ENCODE results near the gene ARID3C.
"Not testable (repeated sequence)": the region's sequence is repeated elsewhere in the genome, so short reads cannot be mapped to it uniquely, and the experiment has no call there.

Gene ARID3C

GRCh38 chr9:34651876-34652601 lies 23.2 kb upstream of the ARID3C start, which contains the start of gene IL11RA:
Gene IL11RA, plus strand, starts transcription at chr9:34652185. Its CDS starts 3,033 bp downstream, at chr9:34655218.
- peak; percentile 23 for DNase-seq

DNA sequence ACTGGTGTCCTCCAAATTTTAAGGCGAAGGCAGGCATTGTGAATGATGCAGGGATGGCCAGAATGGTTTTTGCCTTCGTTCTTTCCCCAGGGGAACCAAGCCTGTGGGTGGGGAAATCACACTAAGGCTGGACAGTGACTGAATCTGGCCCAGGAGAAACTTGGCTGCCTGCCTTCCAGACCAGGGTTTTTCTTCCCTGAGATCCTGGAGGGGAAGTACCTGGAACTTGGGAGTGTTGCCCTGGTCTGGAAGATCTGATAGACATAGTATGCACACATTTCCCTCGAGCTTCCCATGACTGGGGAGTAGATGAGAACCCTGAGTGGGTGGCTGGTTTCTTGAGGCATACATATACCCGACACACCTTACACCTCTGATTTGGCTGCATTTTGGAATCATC lies 22.5 kb upstream of the ARID3C start:
- DNase-seq: no peak

DNA sequence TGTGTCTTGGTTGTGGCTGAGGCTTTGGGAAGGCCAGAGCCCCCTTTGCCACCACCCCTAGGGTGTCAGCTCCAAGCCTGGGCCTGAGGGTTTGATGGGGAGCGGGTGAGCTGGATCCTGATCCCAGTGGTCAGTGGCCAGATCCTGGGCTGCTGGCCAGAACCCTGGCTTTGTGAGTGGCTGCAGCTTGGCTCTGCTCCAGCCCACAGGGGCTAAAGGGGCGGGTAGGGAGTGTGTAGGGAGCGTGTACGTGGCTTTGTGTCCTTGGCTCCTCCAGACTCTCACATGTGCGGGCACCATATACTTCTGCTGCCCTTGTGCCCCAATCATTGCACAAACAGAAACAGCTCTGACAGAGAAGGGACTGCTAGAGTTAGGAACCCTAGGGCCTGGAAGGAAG lies 21.9 kb upstream of the ARID3C start:
- DNase-seq: no peak

- DNase-seq: no peak
Measured at GRCh38 chr9:34648673-34649072, 19.8 kb upstream of the ARID3C start.

DNA sequence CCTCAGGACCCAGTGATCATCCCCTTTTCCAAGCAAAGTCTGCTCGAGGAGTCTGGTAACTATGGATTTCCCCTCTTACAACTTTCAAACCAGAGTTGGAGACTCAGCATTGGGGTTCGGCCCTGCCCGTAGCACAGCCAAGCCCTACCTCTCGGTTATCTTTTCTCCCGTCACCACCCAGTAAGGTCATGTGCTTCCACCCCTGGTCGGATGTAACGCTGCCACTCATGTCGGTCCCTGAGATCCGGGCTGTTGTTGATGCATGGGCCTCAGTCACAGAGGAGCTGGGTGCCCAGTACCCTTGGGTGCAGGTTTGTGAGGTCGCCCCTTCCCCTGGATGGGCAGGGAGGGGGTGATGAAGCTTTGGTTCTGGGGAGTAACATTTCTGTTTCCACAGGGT lies 18.8 kb upstream of the ARID3C start:
- no peak for DNase-seq

GRCh38 chr9:34647084-34647403 lies 18.2 kb upstream of the ARID3C start:
- no peak for DNase-seq

- DNase-seq: peak; percentile 91
Measured at GRCh38 chr9:34646211-34647083, 17.6 kb upstream of the ARID3C start, which contains the start of gene GALT. Gene GALT, plus strand, starts transcription at chr9:34646675. Its CDS starts 30 bp downstream, at chr9:34646705.

DNA sequence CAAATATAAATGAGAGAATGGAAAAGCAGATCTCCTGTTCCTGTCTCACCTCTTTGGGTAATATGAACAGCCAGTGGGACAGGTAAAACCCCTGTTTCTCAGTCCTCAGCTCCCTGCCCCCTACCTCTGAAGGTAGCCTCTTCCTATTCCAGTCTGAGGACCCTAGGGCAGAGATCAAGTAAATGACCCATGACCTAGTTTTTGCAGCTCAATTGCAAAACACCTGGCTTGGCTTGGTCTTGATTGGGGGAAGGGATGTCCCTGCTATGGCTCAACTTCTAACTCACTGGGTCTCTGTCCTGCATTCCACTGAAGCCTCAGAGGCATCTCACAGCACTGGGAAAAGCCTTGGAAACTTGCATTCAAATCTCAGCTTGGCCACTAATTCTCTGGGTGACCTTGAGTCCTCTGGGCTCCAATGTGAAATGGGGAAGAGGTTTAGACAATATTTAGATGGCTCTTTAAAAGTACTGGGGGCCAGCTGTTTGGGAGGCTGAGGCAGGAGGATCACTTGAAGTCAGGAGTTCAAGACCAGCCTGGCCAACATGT lies 16.0 kb upstream of the ARID3C start:
- DNase-seq: no peak

DNA sequence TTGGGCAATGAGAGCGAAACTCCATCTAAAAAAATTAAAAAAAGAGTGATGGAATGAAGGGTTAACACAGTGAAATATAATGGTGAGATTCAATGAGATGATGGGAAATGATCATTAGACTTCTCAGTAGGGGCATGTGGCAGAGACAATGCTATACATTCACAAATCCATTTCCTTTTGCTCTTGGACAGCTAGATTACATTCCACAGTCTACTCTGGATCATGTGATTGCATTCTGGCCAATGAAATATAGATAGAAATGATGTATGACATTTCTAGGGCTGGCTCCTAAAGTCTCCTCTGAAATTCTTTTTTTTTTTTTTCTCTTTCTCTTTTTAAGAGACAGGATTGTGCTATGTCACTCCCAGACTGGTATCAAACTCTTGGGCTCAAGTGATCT lies 13.8 kb upstream of the ARID3C start:
- no peak for DNase-seq

GRCh38 chr9:34639322-34639721 lies 10.5 kb upstream of the ARID3C start:
- not testable (repeated sequence) for DNase-seq

- no peak for DNase-seq
Measured at GRCh38 chr9:34638138-34638445, 9.2 kb upstream of the ARID3C start.

DNA sequence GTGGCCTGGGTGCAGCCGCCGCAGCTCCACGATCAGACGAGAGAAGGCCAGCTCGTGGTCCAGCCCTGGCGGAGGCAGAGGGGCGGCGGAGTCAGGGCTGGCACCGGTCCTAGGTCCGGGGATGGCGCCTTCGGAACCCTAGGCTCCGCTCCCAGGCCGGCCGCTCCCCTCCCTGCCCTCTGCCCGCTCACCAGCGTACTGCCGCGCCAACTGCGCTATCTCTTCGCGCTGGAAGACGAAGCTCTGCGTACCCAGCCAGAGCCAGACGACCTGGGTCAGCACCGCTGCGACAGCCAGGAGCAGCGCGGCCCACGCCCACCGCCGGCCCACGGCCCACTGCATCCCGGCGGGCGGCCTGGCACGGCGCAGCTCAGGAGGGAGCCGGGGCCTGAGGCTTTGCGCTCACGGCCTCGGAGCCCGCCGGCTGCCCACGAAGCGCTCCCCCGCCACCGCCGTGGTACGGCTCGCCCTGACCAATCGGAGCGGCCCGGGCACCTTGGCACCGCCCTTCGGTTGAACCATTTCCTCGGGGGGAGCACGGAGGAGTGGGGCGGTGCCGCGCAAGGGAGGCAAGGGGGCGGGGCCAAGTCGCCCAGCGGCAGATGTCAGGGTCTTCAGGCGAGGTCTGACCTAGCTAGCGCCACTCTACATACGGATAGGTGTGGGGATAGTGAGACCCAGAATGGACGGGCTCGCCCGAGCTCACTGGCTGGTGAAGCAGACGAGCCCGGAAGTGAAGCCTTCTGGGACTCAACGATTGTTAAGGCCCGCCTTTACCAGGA lies 8.7 kb upstream of the ARID3C start, which contains the start of gene SIGMAR1:
SIGMAR1 (minus strand) TSS at position 432 of the 782 bp plus-strand sequence; CDS start at position 342, 90 bp downstream.
- peak; percentile 89 for DNase-seq

- no peak for DNase-seq
Measured at GRCh38 chr9:34636791-34637355, 8.0 kb upstream of the ARID3C start.

- DNase-seq: no peak
Measured at GRCh38 chr9:34635556-34635955, 6.7 kb upstream of the ARID3C start.

DNA sequence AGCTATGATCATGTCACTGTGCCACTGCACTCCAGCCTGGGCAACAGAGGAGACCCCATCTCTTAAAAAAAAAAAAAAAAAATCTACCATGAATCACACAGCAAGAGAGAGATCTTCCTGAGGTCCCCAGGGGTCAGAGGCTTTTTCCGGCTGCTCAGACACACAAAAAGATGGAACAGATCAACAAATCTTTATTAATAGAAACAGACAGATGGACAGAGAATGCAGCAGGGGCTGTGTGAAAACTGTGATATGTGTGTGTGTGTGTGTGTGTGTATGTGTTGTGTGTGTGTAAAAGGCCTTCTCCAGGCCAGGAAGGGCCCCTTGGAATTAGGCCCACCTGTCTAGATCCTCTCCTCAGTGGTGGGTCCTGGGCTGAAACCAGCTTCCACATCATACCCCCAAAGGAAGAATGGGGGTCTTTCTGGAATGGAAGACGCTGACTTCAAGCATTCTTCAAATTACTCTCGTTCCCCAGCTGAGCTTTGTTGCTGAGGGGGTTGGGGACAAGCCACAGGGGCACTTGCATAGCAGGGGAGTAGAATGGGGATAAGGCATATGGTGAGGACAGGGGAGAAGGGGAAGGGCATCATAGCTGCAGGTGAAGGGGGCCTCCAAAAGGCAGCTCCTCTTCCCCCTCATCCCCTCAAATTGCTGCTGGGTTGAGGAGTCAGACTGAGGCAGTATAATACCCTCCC lies 5.8 kb upstream of the ARID3C start:
- no peak for DNase-seq

GRCh38 chr9:34633851-34634550 lies 5.1 kb upstream of the ARID3C start:
- peak; percentile 74 for DNase-seq

DNA sequence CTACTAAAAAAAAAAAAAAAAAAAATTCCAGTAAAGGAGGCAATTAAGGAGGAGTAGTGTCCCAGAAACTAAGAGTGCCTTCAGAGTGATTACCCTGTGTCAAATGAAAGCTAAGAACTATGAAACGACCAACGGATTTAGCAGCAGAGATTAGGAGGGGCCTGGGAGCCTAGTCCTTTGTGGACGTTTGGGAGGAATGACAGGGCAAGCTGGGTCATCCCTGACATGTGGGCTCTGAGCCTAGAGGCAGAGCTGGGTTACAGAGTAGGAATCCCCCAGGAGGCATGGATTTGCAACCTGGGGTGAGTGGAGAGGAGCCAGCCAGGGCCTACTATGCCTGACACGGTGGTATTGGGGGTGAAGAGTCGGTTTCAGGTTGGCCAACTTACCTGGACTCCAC lies 4.3 kb upstream of the ARID3C start:
- DNase-seq: no peak

GRCh38 chr9:34630402-34631154 lies 1.7 kb upstream of the ARID3C start:
- no peak for DNase-seq

DNA sequence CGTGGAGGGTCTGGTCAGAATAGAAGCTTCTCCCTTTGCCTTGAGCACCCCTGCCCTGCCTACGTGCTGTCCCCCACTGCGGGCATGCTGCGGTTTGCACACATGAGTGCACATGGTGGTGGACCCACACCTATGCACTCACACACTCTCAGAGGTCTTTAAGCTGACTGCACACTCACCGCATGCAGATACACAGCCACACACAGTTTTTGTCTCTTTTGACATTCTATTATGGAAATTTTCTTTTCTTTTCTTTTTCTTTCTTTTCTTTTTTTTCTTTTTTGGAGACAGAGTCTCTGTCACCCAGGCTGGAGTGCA lies 584 bp upstream of the ARID3C start:
- DNase-seq: no peak

DNA sequence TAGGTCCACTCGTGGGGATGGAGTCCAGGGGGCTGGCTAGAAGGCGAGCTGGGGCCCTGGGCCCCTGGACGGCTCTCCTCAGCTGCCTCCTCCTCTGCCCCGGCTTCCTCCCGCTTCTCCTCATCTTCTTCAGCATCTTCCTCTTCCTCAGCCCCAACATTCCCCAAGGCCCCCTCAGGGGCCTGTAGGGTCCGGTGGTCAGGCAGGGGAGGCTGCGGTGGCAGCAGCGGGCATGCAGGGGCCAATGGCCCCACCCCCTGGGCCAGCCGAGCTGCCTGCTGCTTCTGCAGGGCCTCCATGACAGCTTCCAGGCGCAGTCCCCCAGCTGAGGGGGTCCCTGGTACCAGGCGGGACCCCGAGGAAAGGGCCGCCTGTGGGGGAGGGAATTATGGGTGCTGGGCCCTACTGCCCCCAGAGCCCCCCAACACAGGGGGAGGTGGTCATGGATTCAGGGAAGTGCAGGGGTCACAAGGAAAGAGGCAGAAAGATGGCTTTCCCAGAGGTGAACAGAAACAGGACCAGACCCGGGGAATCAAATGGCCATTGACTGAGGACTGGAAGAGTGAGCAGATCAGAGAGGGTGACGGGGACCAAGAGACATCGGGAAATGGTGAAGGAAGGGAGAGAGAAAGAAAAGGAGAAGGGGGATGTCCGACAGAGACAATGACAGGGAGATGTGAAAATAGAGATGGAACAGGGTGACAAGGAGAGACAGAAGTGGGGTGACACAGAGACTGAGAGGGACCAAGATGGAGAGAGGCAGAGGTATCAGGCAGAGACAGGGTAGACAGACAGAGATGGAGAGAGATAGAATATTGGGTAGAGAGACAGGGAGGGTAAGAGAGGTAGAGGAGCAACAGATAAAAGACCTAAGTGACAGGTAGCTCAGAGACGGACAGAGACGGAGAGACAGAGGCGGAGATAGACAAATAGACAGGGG lies 880 bp downstream of the ARID3C start:
- DNase-seq: no peak

Measured in CD4-positive, alpha-beta T cell treated with Interferon gamma for 1 hour (primary cell).